Astrocyte (in vitro differentiated cells and primary cell): ENCODE results near the gene ASPHD2. TPM values are rescaled to one million over a fixed set of nuclear protein-coding genes. Genes with fewer than 3 reads are reported as not detected.

Experiments
- DNase-seq: peaks from one replicate; pipeline ENCODE4 v3.0.0-alpha.2; 2010; ENCODE audit warnings: low read depth
- FAIRE-seq: peaks from 2 replicates; lab custom pipeline; 2011; peaks lifted over from hg19 to GRCh38; lab: Jason Lieb, UNC
- H2AFZ ChIP-seq: 2 replicates; pipeline ENCODE4 v1.6.0; 2012; ENCODE audit warnings: low read depth, low read length, inconsistent platforms
- H3K27ac ChIP-seq: 2 replicates; pipeline ENCODE4 v1.5.1; 2011; ENCODE audit warnings: low read depth, low read length, inconsistent platforms
- H3K27me3 ChIP-seq: 2 replicates; pipeline ENCODE4 v1.6.0; 2011; ENCODE audit warnings: low read length, inconsistent platforms; ENCODE audit not compliant: insufficient read depth
- H3K36me3 ChIP-seq: 2 replicates; pipeline ENCODE4 v1.5.1; 2011; ENCODE audit warnings: low read length, inconsistent platforms; ENCODE audit not compliant: insufficient read depth
- H3K4me1 ChIP-seq: 2 replicates; pipeline ENCODE4 v1.5.1; 2011; ENCODE audit warnings: low read length, inconsistent platforms; ENCODE audit not compliant: insufficient read depth
- H3K4me2 ChIP-seq: 2 replicates; pipeline ENCODE4 v1.6.0; 2012; ENCODE audit warnings: low read length, inconsistent platforms
- H3K4me3 ChIP-seq: 2 replicates; pipeline ENCODE4 v1.5.1; 2011; ENCODE audit warnings: low read depth, mild to moderate bottlenecking, low read length, inconsistent platforms; ENCODE audit not compliant: insufficient read depth
- H3K79me2 ChIP-seq: 2 replicates; pipeline ENCODE4 v1.6.0; 2012; ENCODE audit warnings: mild to moderate bottlenecking, low read length, inconsistent platforms; ENCODE audit not compliant: insufficient read depth
- H3K9ac ChIP-seq: 2 replicates; pipeline ENCODE4 v1.6.0; 2012; ENCODE audit warnings: mild to moderate bottlenecking, low read length, inconsistent platforms
- H3K9me3 ChIP-seq: 2 replicates; pipeline ENCODE4 v1.5.1; 2012; ENCODE audit warnings: low read depth, mild to moderate bottlenecking, low read length, inconsistent platforms; ENCODE audit not compliant: insufficient read depth
- H4K20me1 ChIP-seq: 2 replicates; pipeline ENCODE4 v1.6.0; 2012; ENCODE audit warnings: low read length, inconsistent platforms; ENCODE audit not compliant: insufficient read depth
- H3K27ac Mint-ChIP-seq: one replicate; pipeline ENCODE4 v1.8.0; 2021; ENCODE audit warnings: mild to moderate bottlenecking, mixed read lengths; ENCODE audit not compliant: unreplicated experiment
- H3K27me3 Mint-ChIP-seq: one replicate; pipeline ENCODE4 v1.8.0; 2021; ENCODE audit warnings: low read depth, mixed read lengths; ENCODE audit not compliant: unreplicated experiment
- H3K36me3 Mint-ChIP-seq: one replicate; pipeline ENCODE4 v1.8.0; 2021; ENCODE audit warnings: low read depth, mixed read lengths; ENCODE audit not compliant: unreplicated experiment
- H3K4me1 Mint-ChIP-seq: one replicate; pipeline ENCODE4 v1.8.0; 2021; ENCODE audit warnings: low read depth, mixed read lengths; ENCODE audit not compliant: unreplicated experiment
- H3K4me3 Mint-ChIP-seq: one replicate; pipeline ENCODE4 v1.8.0; 2021; ENCODE audit warnings: mild to moderate bottlenecking, moderate library complexity, mixed read lengths; ENCODE audit not compliant: unreplicated experiment
- H3K9me3 Mint-ChIP-seq: one replicate; pipeline ENCODE4 v1.8.0; 2021; ENCODE audit warnings: mild to moderate bottlenecking, mixed read lengths; ENCODE audit not compliant: unreplicated experiment
- CTCF ChIP-seq: IDR thresholded peaks from 2 replicates; pipeline ENCODE4 v1.5.1; 2011; ENCODE audit warnings: low read depth, mild to moderate bottlenecking, inconsistent platforms, low read length, moderate library complexity; ENCODE audit not compliant: insufficient read depth
- EZH2 ChIP-seq: IDR thresholded peaks from 2 replicates; pipeline ENCODE4 v1.6.1; 2012; ENCODE audit warnings: mild to moderate bottlenecking, low read length, inconsistent platforms; ENCODE audit not compliant: insufficient read depth
- total RNA-seq: library from RNA; stranded (reverse); gene quantifications from 2 replicates; pipeline ENCODE4 v1.2.1, GENCODE V29; 2021

The ASPHD2 gene
- total RNA-seq, 1 donor from 2014 or later: 11.7 TPM

DNA sequence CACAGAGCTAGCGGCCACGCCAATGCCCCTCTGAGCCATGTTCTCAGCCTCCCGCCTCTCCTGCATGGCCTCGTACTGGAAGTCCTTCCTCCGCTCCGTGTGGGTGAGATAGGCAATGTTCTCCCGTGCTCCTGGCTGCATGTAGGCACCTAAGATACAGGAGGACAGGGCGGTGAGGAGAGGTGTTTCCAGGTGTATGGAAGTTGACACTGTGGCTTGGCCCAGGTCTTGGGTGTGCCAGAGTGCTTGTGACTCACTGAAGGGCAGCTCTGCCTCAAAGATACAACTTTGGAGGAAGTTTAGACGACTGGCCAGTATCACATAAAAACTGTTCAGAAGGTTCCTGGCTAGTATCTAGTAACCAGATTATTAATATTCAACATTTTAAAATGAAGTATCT, 63.2 kb downstream of the ASPHD2 start:
- Mint-ChIP-seq H3K27me3 (no peaks in the 10 kb centered on the region), H3K4me3 (no peak overlapping the region)

GRCh38 chr22:26494506-26494905, 65.4 kb downstream of the ASPHD2 start:
- Histone ChIP-seq H3K9me3 (no peaks in the 10 kb centered on the region), H2AFZ (no peak overlapping the region), H3K4me3 (no peak overlapping the region), H3K79me2 (peaks cover 20% of the 10 kb centered on the region), H4K20me1 (no peaks in the 10 kb centered on the region), H3K27ac (peak overlapping the region; percentile 77), H3K4me2 (no peak overlapping the region), H3K9ac (no peak overlapping the region), H3K36me3 (peaks cover 76% of the 10 kb centered on the region), H3K4me1 (peaks cover 14% of the 10 kb centered on the region), H3K27me3 (no peaks in the 10 kb centered on the region)
- H3K4me3 Mint-ChIP-seq: no peak overlapping the region
- TF ChIP-seq CTCF (no peak), EZH2 (no peak)
- no peaks in the 10 kb centered on the region for H3K9me3 Mint-ChIP-seq
- no peak for FAIRE-seq
- H3K27ac Mint-ChIP-seq: no peak overlapping the region
- peaks cover 11% of the 10 kb centered on the region for H3K4me1 Mint-ChIP-seq
- no peaks in the 10 kb centered on the region for H3K27me3 Mint-ChIP-seq
- H3K36me3 Mint-ChIP-seq: peaks cover 42% of the 10 kb centered on the region
- no peak for DNase-seq

More for the DNA sequence above, 63.2 kb downstream of the ASPHD2 start:
- no peaks in the 10 kb centered on the region for H3K9me3 ChIP-seq
- FAIRE-seq: no peak
- H4K20me1 ChIP-seq: no peaks in the 10 kb centered on the region
- no peak overlapping the region for H2AFZ ChIP-seq
- no peak overlapping the region for H3K4me3 ChIP-seq
- Mint-ChIP-seq H3K9me3 (no peaks in the 10 kb centered on the region), H3K4me1 (peaks cover 12% of the 10 kb centered on the region), H3K27ac (peak overlapping the region; percentile 47), H3K36me3 (peaks cover 43% of the 10 kb centered on the region)
- peaks cover 13% of the 10 kb centered on the region for H3K4me1 ChIP-seq
- TF ChIP-seq CTCF (no peak), EZH2 (no peak)
- peaks cover 24% of the 10 kb centered on the region for H3K79me2 ChIP-seq
- DNase-seq: no peak
- no peaks in the 10 kb centered on the region for H3K27me3 ChIP-seq
- H3K4me2 ChIP-seq: no peak overlapping the region
- no peak overlapping the region for H3K27ac ChIP-seq
- H3K9ac ChIP-seq: no peak overlapping the region
- peaks cover 87% of the 10 kb centered on the region for H3K36me3 ChIP-seq

Other genes with a start within 250 kb of the ASPHD2 start
- 21.9 and 25.2 TPM in 2 replicates for gene HPS4, start 54.5 kb downstream of the ASPHD2 start, total RNA-seq
- 33.1 and 34.4 TPM in 2 replicates for gene SRRD, start 54.6 kb downstream of the ASPHD2 start, total RNA-seq
- gene TFIP11, start 83.2 kb downstream of the ASPHD2 start, total RNA-seq: 36.1 and 36.9 TPM in 2 replicates
- 55.7 and 72.5 TPM in 2 replicates for gene TPST2, start 160.9 kb downstream of the ASPHD2 start, total RNA-seq
- not detected in 2 replicates for gene CRYBB1, start 188.8 kb downstream of the ASPHD2 start, total RNA-seq
- gene CRYBA4, start 192.7 kb downstream of the ASPHD2 start, total RNA-seq: 1.1 and 2.0 TPM in 2 replicates
- gene MIAT, start 228.3 kb downstream of the ASPHD2 start, total RNA-seq: 22.8 and 32.1 TPM in 2 replicates